ENCODE measurements around the gene ARID5B.

ARID5B gene

GRCh38 chr10:62083412-62084267 lies 182.1 kb downstream of the ARID5B start:
- DNase-seq (ENCODE audit: low spot score): no peak
- no peak overlapping the region for H3K23ac ChIP-seq (ENCODE audit: low read depth, low read length, poor library complexity)
- no peak overlapping the region for H2BK5ac ChIP-seq (ENCODE audit: low read length)
- no peak overlapping the region for H3K18ac ChIP-seq (ENCODE audit: low read length)
- H3K27ac ChIP-seq (replicated peaks; ENCODE audit: low read length): no peak overlapping the region
- no peak overlapping the region for H2BK120ac ChIP-seq (ENCODE audit: low read depth, low read length)
- peaks cover 2 to 27% of the 10 kb centered on the region in 2 donors for H3K4me1 ChIP-seq (ENCODE audit: control insufficient read depth in 2 of 2, insufficient read depth in 1 of 2, low read depth in 1 of 2, low read length in 2 of 2)
- no peak overlapping the region for H3K4me2 ChIP-seq (ENCODE audit: insufficient read depth, low read length, poor library complexity, severe bottlenecking)
- no peak overlapping the region for H3K4me3 ChIP-seq (ENCODE audit: low read length in 2 of 2)
- no peak overlapping the region for H2BK15ac ChIP-seq (ENCODE audit: low read length)
- peaks cover 1 to 20% of the 10 kb centered on the region in 2 donors for H3K36me3 ChIP-seq (replicated peaks in 1 of 2; ENCODE audit: control insufficient read depth in 2 of 2, insufficient read depth in 2 of 2, low read length in 2 of 2)
- no peak overlapping the region for H2AK5ac ChIP-seq (ENCODE audit: low read depth, low read length)
- H3K27me3 ChIP-seq (ENCODE audit: control insufficient read depth in 3 of 3, insufficient read depth in 3 of 3, low read depth in 1 of 3, low read length in 3 of 3): no peaks in the 10 kb centered on the region
- H3K9me3 ChIP-seq (replicated peaks in 1 of 2; ENCODE audit: control insufficient read depth in 2 of 2, insufficient read depth in 1 of 2, low read depth in 1 of 2, low read length in 2 of 2): peaks cover 0 to 2% of the 10 kb centered on the region in 2 donors
- H4K8ac ChIP-seq (ENCODE audit: low read depth, low read length): no peak overlapping the region
- no peak overlapping the region for H2AFZ ChIP-seq (ENCODE audit: low read length)
- no peaks in the 10 kb centered on the region for H3K79me1 ChIP-seq (ENCODE audit: low read depth, low read length)
- H3K14ac ChIP-seq (ENCODE audit: low read length): no peak overlapping the region
- WGBS, 2 donors (ENCODE audit: extremely low coverage in 2 of 2, insufficient read length in 2 of 2, insufficient replicate concordance in 1 of 2): no CpG with 5 or more reads among the region's 3 CpGs
- no peak overlapping the region for H4K91ac ChIP-seq (ENCODE audit: low read depth, low read length, poor library complexity)
- H2BK12ac ChIP-seq (ENCODE audit: low read length): no peak overlapping the region
- H3K4ac ChIP-seq (ENCODE audit: low read length): no peak overlapping the region
- no peak overlapping the region for H3K9ac ChIP-seq (ENCODE audit: low read depth, low read length, poor library complexity)

GRCh38 chr10:62084451-62084850 lies 183.0 kb downstream of the ARID5B start:
- Histone ChIP-seq H3K9me3 (replicated peaks in 1 of 2; ENCODE audit: control insufficient read depth in 2 of 2, insufficient read depth in 1 of 2, low read depth in 1 of 2, low read length in 2 of 2) (peaks cover 0 to 2% of the 10 kb centered on the region in 2 donors), H3K14ac (ENCODE audit: low read length) (no peak overlapping the region), H2BK5ac (ENCODE audit: low read length) (no peak overlapping the region), H3K27ac (replicated peaks; ENCODE audit: low read length) (no peak overlapping the region), H4K8ac (ENCODE audit: low read depth, low read length) (no peak overlapping the region), H3K4me3 (ENCODE audit: low read length in 2 of 2) (no peak overlapping the region), H3K18ac (ENCODE audit: low read length) (no peak overlapping the region), H2BK120ac (ENCODE audit: low read depth, low read length) (no peak overlapping the region), H2AFZ (ENCODE audit: low read length) (no peak overlapping the region), H2BK15ac (ENCODE audit: low read length) (no peak overlapping the region), H4K91ac (ENCODE audit: low read depth, low read length, poor library complexity) (no peak overlapping the region), H3K4ac (ENCODE audit: low read length) (no peak overlapping the region), H3K79me1 (ENCODE audit: low read depth, low read length) (no peaks in the 10 kb centered on the region), H3K4me1 (ENCODE audit: control insufficient read depth in 2 of 2, insufficient read depth in 1 of 2, low read depth in 1 of 2, low read length in 2 of 2) (peaks cover 2 to 27% of the 10 kb centered on the region in 2 donors), H3K36me3 (replicated peaks in 1 of 2; ENCODE audit: control insufficient read depth in 2 of 2, insufficient read depth in 2 of 2, low read length in 2 of 2) (peaks cover 1 to 22% of the 10 kb centered on the region in 2 donors), H3K4me2 (ENCODE audit: insufficient read depth, low read length, poor library complexity, severe bottlenecking) (no peak overlapping the region), H3K23ac (ENCODE audit: low read depth, low read length, poor library complexity) (no peak overlapping the region), H3K9ac (ENCODE audit: low read depth, low read length, poor library complexity) (no peak overlapping the region), H2AK5ac (ENCODE audit: low read depth, low read length) (no peak overlapping the region), H3K27me3 (ENCODE audit: control insufficient read depth in 3 of 3, insufficient read depth in 3 of 3, low read depth in 1 of 3, low read length in 3 of 3) (no peaks in the 10 kb centered on the region), H2BK12ac (ENCODE audit: low read length) (no peak overlapping the region)
- DNase-seq (ENCODE audit: low spot score): no peak
- WGBS, 2 donors (ENCODE audit: extremely low coverage in 2 of 2, insufficient read length in 2 of 2, insufficient replicate concordance in 1 of 2): no CpG with 5 or more reads among the region's 2 CpGs

- Histone ChIP-seq H3K4me1 (ENCODE audit: control insufficient read depth in 2 of 2, insufficient read depth in 1 of 2, low read depth in 1 of 2, low read length in 2 of 2) (peaks cover 2 to 27% of the 10 kb centered on the region in 2 donors), H4K8ac (ENCODE audit: low read depth, low read length) (no peak overlapping the region), H2BK12ac (ENCODE audit: low read length) (no peak overlapping the region), H2BK120ac (ENCODE audit: low read depth, low read length) (no peak overlapping the region), H3K4me2 (ENCODE audit: insufficient read depth, low read length, poor library complexity, severe bottlenecking) (no peak overlapping the region), H3K79me1 (ENCODE audit: low read depth, low read length) (no peaks in the 10 kb centered on the region), H3K9ac (ENCODE audit: low read depth, low read length, poor library complexity) (no peak overlapping the region), H4K91ac (ENCODE audit: low read depth, low read length, poor library complexity) (no peak overlapping the region), H2BK5ac (ENCODE audit: low read length) (no peak overlapping the region), H3K36me3 (replicated peaks in 1 of 2; ENCODE audit: control insufficient read depth in 2 of 2, insufficient read depth in 2 of 2, low read length in 2 of 2) (peaks cover 1 to 22% of the 10 kb centered on the region in 2 donors), H3K4me3 (ENCODE audit: low read length in 2 of 2) (no peak overlapping the region), H3K27me3 (ENCODE audit: control insufficient read depth in 3 of 3, insufficient read depth in 3 of 3, low read depth in 1 of 3, low read length in 3 of 3) (no peaks in the 10 kb centered on the region), H3K9me3 (replicated peaks in 1 of 2; ENCODE audit: control insufficient read depth in 2 of 2, insufficient read depth in 1 of 2, low read depth in 1 of 2, low read length in 2 of 2) (peaks cover 0 to 2% of the 10 kb centered on the region in 2 donors), H2AK5ac (ENCODE audit: low read depth, low read length) (no peak overlapping the region), H3K4ac (ENCODE audit: low read length) (no peak overlapping the region), H3K14ac (ENCODE audit: low read length) (no peak overlapping the region), H2AFZ (ENCODE audit: low read length) (no peak overlapping the region), H3K23ac (ENCODE audit: low read depth, low read length, poor library complexity) (no peak overlapping the region), H3K18ac (ENCODE audit: low read length) (no peak overlapping the region), H2BK15ac (ENCODE audit: low read length) (no peak overlapping the region), H3K27ac (replicated peaks; ENCODE audit: low read length) (no peak overlapping the region)
- no peak for DNase-seq (ENCODE audit: low spot score)
- WGBS, 2 donors (ENCODE audit: extremely low coverage in 2 of 2, insufficient read length in 2 of 2, insufficient replicate concordance in 1 of 2): no CpG with 5 or more reads among the region's 2 CpGs
Observed at GRCh38 chr10:62085404-62085803, 183.9 kb downstream of the ARID5B start.

GRCh38 chr10:62085821-62086220 lies 184.3 kb downstream of the ARID5B start:
- DNase-seq (ENCODE audit: low spot score): no peak
- Histone ChIP-seq H3K36me3 (replicated peaks in 1 of 2; ENCODE audit: control insufficient read depth in 2 of 2, insufficient read depth in 2 of 2, low read length in 2 of 2) (peaks cover 1 to 25% of the 10 kb centered on the region in 2 donors), H3K4me1 (ENCODE audit: control insufficient read depth in 2 of 2, insufficient read depth in 1 of 2, low read depth in 1 of 2, low read length in 2 of 2) (peaks cover 2 to 27% of the 10 kb centered on the region in 2 donors), H3K23ac (ENCODE audit: low read depth, low read length, poor library complexity) (no peak overlapping the region), H2BK15ac (ENCODE audit: low read length) (no peak overlapping the region), H3K27me3 (ENCODE audit: control insufficient read depth in 3 of 3, insufficient read depth in 3 of 3, low read depth in 1 of 3, low read length in 3 of 3) (no peaks in the 10 kb centered on the region), H2BK5ac (ENCODE audit: low read length) (no peak overlapping the region), H4K8ac (ENCODE audit: low read depth, low read length) (no peak overlapping the region), H2AK5ac (ENCODE audit: low read depth, low read length) (no peak overlapping the region), H3K4ac (ENCODE audit: low read length) (no peak overlapping the region), H3K14ac (ENCODE audit: low read length) (no peak overlapping the region), H2BK12ac (ENCODE audit: low read length) (no peak overlapping the region), H3K4me2 (ENCODE audit: insufficient read depth, low read length, poor library complexity, severe bottlenecking) (no peak overlapping the region), H3K4me3 (ENCODE audit: low read length in 2 of 2) (no peak overlapping the region), H3K9me3 (replicated peaks in 1 of 2; ENCODE audit: control insufficient read depth in 2 of 2, insufficient read depth in 1 of 2, low read depth in 1 of 2, low read length in 2 of 2) (peaks cover 0 to 2% of the 10 kb centered on the region in 2 donors), H3K18ac (ENCODE audit: low read length) (no peak overlapping the region), H3K79me1 (ENCODE audit: low read depth, low read length) (no peaks in the 10 kb centered on the region), H2BK120ac (ENCODE audit: low read depth, low read length) (no peak overlapping the region), H2AFZ (ENCODE audit: low read length) (no peak overlapping the region), H4K91ac (ENCODE audit: low read depth, low read length, poor library complexity) (no peak overlapping the region), H3K27ac (replicated peaks; ENCODE audit: low read length) (no peak overlapping the region), H3K9ac (ENCODE audit: low read depth, low read length, poor library complexity) (no peak overlapping the region)
- no CpG with 5 or more reads among the region's 2 CpGs for WGBS, 2 donors (ENCODE audit: extremely low coverage in 2 of 2, insufficient read length in 2 of 2, insufficient replicate concordance in 1 of 2)
